Camera-type eye (tissue), 1 donor: ENCODE data around the gene GLT8D1. TPM values are rescaled to one million over a fixed set of nuclear protein-coding genes. Genes with fewer than 3 reads are reported as not detected.

Source experiments
- total RNA-seq: library from RNA; depleted of rRNA; stranded (reverse); fragments of >200 nt; gene quantifications from one replicate; pipeline ENCODE4 v1.2.3, GENCODE V29; 2014

GLT8D1 gene, protein sequence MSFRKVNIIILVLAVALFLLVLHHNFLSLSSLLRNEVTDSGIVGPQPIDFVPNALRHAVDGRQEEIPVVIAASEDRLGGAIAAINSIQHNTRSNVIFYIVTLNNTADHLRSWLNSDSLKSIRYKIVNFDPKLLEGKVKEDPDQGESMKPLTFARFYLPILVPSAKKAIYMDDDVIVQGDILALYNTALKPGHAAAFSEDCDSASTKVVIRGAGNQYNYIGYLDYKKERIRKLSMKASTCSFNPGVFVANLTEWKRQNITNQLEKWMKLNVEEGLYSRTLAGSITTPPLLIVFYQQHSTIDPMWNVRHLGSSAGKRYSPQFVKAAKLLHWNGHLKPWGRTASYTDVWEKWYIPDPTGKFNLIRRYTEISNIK
- total RNA-seq: 115 TPM

DNA sequence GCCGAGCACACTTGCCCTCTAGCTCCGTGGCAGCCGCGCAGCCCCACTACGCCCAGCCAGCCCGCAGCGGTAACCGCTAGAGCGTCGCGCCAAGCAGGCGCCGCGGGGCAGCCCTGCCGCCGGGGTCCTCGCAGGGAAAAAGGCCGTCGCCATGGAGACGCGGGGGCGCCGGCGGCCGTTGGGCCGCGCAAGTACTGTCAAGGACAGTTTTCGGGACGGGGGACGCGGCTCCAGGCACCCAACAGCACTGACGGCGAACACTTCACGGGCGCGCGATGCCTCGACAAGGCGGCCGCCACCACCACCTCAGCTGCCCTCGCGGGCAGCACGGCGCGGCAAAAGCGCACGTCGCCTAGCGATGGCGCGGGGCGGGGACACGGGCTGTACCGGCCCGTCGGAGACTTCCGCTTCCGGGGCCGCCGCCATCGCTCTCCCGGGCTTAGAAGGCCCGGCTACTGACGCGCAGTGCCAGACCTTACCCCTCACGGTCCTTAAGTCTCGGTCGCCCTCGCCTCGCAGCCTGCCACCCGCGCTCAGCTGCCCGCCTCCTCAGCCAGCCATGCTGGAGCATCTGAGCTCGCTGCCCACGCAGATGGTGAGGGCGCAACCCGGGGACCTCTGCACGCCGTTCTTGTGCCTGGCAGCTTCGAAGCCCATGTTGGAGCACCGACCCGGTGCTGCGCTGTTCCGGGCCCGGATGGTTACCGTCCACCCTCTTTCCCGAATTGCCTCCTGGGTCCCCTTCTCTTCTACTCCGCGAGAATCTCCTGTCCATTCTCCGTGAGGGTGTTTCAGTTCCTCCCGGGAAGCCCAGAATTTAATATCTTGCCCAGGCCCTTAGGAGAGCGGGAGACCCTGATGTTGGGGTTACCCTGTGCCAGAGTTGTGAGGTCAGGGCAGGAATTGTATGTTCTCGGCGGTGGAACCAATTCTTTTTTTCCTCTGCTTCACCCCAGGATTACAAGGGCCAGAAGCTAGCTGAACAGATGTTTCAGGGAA lies at the start of gene GLT8D1, which contains the start of gene SPCS1:
Gene GLT8D1, minus strand, starts transcription at position 104 of the 999 bp plus-strand sequence. CDS start 5,331 bp downstream, outside the sequence.
Gene SPCS1, plus strand, starts transcription at position 419 of the 999 bp plus-strand sequence. Its CDS starts 141 bp downstream, at position 560.

DNA sequence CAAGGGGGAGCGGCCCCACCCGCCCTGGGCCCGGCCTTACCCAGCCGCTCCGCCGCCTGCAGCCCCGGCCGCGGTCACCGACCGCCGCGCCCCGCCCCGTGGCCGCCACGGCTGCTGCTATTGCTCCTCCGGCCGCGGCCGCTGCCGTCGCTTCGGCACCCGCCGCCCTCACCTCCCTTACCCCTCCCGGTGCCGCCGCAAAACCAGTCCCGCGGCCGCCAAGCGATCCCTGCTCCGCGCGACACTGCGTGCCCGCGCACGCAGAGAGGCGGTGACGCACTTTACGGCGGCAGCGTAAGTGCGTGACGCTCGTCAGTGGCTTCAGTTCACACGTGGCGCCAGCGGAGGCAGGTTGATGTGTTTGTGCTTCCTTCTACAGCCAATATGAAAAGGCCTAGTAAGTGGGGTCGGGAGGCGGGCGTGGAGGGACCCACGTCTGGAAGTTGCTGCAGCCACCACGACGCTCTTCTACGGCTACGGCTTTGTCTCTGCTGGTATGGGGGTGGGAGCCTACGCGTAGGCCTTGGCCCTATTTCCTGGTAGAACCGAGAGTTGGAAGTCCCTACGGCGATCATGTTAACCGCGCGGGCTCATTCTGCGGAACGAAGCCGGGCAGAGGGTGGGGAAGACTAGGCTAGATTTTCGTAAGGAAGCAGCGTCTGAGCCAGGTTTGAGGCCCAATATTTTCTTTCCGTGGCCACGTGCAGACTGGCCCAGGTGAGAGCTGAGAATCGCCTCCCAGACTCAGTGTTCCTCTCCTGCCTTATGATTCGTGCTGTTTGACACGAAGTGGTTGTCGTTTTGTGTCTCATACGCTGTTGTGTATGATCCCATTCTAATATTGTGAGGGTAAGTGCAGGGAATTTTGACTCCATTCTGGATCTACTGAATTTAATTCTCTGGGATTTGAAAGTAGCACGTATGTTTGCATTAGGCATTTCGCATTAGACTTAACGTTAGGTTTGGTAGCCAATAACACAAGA lies 19.6 kb downstream of the GLT8D1 start, which contains the start of the genes GNL3 and PBRM1:
Gene GNL3, plus strand, starts transcription at position 324 of the 983 bp plus-strand sequence. Its CDS starts 61 bp downstream, at position 385.
Gene PBRM1, minus strand, starts transcription at position 205 of the 983 bp plus-strand sequence.

Other genes starting within 250 kb of the GLT8D1 start
- gene STAB1, start 210.5 kb downstream of the GLT8D1 start, total RNA-seq: 53.9 TPM
- 62.9 TPM for gene NT5DC2, start 171.9 kb downstream of the GLT8D1 start, total RNA-seq
- gene UQCC5, start 169.2 kb downstream of the GLT8D1 start, total RNA-seq: 2.5 TPM
- gene PBRM1, start 19.9 kb downstream of the GLT8D1 start, total RNA-seq: 193 TPM
- 96.2 TPM for gene GNL3, start 19.8 kb downstream of the GLT8D1 start, total RNA-seq
- 75.8 TPM for gene SPCS1, start 315 bp upstream of the GLT8D1 start, total RNA-seq
- 64.3 TPM for gene NEK4, start 65.1 kb upstream of the GLT8D1 start, total RNA-seq
- not detected for gene ITIH1, start 71.8 kb upstream of the GLT8D1 start, total RNA-seq
- gene ITIH3, start 89.0 kb upstream of the GLT8D1 start, total RNA-seq: 0.66 TPM
- gene ITIH4, start 124.9 kb upstream of the GLT8D1 start, total RNA-seq: 4.9 TPM
- gene MUSTN1, start 129.2 kb upstream of the GLT8D1 start, total RNA-seq: 12.0 TPM
- 12.9 TPM for gene STIMATE, start 191.8 kb upstream of the GLT8D1 start, total RNA-seq